ENCODE results near the gene CEP170B.
"Not testable (repeated sequence)": the region's sequence is repeated elsewhere in the genome, so short reads cannot be mapped to it uniquely, and the experiment has no call there.

CEP170B gene

GRCh38 chr14:104945266-104945665 is 80.2 kb downstream of the CEP170B start:
- DNase-seq (ENCODE audit: low read depth); H3K4me3 ChIP-seq (ENCODE audit: low read depth, low read length): not testable (repeated sequence)

Data from GM12864 (cell line).